HG03342 (cell line): ENCODE measurements around the gene CKAP4.

Experiments used
- ATAC-seq: cut with Tn5 transposase; IDR thresholded peaks from one replicate; pipeline ENCODE4 v1.9.1; 2021; ENCODE audit warnings: mild to moderate bottlenecking, moderate library complexity; ENCODE audit not compliant: unreplicated experiment

CKAP4 gene

DNA sequence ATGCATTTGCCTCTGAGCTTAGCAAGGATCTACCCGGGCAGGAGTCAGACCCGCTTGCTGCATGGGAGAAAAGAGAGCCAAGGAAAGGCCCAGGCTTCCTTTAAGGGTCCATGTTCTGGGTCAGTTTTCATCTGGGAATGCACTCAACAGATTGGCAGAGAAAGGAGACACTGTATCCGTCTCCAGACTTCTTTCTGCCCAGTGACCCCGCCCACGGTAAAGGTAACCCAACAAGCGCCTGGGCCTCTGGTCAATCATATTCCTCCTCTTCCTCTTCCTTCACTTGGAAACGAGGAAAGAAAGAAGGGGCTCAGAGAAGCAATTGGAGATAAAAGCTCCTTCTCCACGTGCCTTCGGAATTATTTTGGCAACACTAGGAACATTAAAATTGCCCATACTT is 27.6 kb upstream of the CKAP4 start:
- ATAC-seq: no peak

DNA sequence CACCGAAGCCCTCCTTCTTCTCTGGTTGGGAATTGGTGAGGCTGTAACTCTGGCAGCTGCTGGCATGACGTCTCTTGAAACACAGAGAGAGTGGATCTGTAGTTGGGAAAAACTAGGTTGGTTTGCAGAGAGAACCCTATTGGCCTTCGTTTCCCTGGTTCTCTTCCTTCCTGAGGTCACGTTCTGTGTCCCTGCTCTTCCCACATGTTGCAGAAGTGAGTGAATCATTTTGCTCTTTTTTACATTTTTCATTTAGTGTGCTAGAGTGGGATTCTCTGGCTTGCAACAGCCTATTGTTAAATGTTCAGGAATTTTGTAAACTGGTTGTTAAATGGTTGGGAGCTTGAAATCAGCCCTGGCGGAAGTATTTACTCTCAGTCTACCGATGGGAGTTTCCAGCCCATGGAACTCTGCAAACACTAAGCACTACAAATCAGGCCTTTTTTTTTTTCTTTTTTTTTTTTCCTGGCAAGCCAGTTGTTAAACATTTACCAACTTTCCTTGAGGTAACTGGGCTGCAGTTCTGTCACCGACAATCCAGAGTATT is 26.8 kb upstream of the CKAP4 start:
- no peak for ATAC-seq

DNA sequence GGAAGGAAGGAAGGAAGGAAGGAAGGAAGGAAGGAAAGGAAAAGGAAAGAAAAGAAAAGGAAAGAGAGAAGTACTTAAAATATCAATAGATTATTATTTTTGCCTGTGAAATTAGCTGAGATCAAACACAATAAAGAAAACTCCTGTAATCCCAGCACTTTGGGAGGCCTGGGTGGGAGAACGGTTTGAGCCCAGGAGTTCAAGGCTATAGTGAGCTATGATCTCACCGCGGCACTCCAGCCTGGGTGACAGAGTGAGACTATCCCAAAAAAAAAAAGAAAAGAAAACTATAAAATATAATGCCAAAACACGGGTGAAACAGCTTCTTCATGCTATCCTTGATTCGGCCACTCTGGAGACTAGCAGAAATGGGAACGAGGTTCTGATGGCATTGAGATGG is 26.2 kb upstream of the CKAP4 start:
- no peak for ATAC-seq

DNA sequence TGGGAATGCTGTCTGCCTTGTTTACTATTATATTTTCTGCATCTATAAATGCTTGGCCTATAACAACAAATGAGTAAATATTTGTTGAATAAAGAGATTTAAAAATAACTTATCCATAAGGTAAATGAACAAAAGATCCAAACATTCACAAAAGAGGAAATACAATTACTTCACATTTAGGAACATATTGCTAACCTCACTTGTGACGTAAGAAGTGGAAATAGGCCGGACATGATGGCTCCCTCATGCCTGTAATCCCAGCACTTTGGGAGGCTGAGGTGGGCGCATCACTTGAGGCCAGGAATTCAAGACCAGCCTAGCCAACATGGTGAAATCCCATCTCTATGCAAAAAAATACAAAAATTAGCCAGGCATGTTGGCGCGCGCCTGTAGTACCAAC is 25.7 kb upstream of the CKAP4 start:
- no peak for ATAC-seq

DNA sequence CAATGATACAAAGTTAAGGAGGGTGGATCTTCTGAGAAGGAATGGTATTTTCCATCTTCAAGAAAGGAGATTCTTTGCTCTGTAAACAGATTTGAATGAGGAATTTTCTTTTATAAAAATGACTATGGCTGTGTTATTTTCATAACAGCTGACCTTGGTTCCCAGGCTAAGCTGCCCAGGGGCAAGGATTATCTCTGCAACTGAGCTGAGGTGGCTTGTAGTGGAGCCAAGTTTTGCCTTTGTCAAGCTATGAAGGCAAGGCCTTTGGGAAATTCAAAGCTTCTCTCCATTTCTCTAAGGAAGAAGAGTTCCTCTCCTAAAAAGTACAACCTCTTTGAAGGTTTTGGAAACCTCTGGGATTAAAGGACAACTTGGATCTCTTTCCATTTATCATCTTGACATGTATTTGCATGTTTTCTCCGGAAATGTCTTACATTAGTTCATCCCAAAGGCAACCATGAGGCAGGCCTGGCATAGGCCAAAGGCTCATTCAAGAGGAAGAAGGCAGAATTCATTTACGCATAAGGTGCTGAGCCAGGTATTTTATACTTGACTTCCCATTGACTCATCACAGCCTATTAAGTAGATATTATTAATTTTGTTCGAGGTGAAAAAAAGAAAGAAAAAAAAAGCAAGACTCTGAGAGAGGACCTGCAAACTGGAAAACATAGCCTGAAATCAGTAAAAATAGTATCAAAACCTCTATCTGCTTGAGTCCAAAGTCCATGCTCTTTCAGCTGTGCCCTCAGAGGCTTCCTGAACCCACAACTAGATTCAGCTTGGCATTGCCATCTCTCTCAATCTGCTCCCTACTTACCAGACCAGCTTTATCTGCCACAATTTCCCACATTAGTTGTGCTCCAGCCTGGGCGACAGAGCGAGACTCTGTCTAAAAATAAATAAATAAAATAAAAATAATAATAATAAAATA is 24.0 kb upstream of the CKAP4 start:
- no peak for ATAC-seq

DNA sequence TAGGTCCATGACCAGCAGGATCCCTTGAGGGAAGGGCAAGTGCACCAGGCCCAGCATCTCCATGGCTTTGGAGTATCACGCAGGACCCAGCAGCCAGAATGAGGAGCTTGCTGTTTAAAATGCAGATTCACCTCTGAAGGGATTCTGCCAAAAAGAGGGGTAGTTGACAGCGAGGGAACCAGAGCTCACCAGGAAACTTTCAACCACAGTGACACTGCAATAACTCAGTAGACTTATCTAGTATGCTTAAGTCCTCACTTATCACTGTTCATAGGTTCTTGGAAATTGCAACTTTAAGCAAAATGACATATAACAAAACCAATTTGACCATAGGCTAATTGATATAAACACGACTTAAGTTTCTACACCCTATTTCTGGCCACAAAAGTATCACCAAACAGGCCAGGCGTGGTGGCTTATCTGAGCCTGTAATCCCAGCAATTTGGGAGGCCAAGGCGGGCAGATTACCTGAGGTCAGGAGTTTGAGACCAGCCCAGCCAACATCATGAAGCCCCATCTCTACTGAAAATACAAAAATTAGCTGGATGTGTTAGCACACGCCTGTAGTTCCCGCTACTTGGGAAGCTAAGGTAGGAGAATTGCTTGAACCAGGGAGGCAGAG is 21.4 kb upstream of the CKAP4 start:
- no peak for ATAC-seq

DNA sequence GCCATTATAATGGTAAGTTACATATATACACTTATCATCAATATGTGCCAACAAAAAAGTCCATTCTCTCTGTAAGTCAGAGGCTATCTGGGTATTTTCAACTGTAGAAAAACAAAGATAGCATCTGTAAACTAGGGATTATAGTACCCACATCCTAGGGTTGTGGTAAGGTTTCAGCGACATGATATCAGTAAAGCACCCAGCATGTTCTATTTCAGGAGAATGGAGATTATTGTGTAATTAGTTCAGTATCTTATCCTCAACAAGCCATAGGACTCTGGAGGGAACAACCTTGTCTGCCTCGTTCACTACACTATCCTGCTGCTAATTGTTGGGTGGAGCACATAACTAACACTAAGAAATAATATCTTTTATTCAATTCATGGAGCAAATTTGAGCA is 19.7 kb upstream of the CKAP4 start:
- no peak for ATAC-seq

DNA sequence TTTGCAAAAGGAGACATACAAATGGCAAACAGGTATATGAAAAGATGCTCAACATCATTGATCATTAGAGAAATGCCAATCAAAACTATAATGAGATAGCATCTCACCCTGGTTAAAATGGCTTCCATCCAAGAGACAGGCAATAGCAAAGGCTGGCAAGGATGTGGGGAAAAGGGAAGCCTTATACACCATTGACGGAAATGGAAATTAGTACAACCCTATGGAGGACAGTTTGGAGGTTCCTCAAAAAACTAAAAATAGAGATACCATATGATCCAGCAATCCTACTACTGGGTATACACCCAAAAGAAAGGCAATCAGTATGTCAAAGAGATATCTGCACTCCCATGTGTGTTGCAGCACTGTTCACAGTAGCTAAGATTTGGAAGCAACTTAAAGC is 17.3 kb upstream of the CKAP4 start:
- no peak for ATAC-seq

DNA sequence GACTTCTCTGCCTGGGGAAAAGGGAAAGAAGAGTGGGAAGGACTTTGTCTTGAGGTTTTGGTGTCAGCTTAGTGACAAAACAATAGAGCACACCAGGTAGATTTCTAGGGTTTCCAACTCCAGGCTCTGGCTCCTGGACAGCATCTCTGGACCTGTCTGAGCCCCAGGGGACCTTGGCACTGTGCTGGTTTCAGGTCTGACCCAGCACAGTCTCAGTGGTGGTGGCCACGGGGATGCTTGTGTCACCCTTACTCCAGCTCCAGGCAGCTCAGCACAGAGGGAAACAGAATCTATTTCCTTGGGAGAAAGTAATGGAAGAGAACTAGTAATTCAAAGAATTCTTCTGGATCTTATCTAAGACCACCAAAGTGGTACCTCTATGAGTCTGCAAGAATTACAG is 11.1 kb upstream of the CKAP4 start:
- ATAC-seq: no peak

DNA sequence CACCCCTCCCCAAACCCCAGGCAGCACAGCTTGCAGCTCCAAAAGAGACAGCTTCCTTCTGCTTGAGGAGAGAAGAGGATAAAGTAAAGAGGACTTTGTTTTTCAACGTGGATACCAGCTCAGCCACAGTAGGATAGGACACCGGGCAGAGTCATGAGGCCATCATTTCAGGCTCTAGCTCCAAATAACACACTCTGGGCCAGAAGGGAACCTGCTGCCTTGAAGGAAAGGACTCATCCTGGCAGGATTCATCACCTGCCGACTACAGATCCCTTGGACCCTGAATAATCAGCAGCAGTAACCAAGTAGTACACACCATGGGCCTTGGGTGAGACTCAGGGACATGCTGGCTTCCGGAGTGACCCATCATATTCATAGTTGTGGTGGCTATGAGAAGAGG is 10.4 kb upstream of the CKAP4 start:
- no peak for ATAC-seq

DNA sequence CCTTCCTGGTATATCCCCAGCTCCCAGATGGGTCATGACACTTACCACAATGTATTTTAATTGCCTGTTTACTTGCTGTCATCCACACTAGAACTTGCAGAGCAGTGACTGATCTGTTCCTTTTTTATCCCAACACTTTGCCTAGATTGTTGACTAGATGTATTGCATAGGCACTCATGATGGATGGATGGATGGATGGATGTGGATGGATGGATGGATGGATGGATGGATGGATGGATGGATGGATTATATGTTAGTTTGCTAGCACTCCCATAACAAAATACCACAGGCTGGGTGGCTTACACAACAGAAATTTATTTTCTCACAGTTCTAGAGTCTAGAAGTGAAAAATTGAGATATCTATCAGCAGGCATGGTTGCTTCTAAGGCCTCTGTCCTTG is 8.7 kb upstream of the CKAP4 start:
- no peak for ATAC-seq

DNA sequence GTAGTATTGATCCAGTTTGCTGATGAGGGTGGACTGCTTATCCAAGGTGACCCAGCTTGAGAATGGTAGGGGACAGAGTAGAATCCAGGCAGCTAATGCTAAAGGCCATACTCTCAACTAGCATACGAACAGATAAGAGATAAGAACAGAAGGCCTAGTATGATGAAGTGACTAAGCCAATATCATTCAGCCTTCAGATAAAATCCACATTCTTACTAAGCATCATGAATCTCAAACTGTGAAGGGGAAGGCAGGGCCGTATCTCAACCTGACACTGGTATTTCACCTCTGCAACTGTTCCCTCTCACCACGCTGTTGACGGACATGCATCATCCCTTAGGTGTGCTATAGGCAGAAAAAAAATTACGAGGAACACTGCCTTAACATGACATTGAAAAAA is 8.1 kb upstream of the CKAP4 start:
- ATAC-seq: no peak

DNA sequence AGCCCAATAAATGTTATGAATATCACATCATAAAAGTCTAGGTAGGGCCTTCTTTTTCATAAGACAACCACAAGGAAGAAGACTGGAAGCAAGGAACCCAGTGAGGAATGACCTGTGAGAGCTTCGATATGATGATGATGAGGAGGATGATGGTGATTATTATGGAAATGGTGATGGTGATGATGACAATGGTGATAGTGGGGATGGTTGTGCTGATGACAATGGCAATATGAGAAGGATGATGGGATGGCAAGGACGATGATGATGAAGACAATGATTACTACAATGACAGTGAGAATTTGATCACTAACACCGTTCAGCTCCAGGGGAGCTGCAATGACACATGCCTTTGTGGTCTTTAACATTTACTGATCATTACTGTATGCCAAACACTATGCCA is 7.7 kb upstream of the CKAP4 start:
- ATAC-seq: no peak

DNA sequence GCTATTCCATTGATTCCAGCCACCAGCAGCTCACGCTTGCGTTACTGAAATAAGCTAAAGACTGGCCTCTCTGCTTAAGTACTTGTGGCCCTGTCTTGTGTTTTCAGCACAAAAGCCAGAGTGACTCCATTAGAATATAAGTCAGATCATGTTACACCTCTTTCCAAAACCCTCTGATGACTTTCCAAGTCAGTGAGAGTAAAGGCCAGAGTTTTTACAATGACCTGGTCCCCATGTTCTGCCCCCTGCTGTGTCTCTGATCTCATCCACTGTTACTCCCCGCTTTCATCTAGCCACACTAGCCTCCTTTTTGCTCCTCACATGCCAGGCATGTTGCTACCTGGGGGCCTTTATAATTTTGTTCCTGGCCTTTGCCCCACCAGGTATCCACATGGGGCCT is 6.9 kb upstream of the CKAP4 start:
- ATAC-seq: no peak

DNA sequence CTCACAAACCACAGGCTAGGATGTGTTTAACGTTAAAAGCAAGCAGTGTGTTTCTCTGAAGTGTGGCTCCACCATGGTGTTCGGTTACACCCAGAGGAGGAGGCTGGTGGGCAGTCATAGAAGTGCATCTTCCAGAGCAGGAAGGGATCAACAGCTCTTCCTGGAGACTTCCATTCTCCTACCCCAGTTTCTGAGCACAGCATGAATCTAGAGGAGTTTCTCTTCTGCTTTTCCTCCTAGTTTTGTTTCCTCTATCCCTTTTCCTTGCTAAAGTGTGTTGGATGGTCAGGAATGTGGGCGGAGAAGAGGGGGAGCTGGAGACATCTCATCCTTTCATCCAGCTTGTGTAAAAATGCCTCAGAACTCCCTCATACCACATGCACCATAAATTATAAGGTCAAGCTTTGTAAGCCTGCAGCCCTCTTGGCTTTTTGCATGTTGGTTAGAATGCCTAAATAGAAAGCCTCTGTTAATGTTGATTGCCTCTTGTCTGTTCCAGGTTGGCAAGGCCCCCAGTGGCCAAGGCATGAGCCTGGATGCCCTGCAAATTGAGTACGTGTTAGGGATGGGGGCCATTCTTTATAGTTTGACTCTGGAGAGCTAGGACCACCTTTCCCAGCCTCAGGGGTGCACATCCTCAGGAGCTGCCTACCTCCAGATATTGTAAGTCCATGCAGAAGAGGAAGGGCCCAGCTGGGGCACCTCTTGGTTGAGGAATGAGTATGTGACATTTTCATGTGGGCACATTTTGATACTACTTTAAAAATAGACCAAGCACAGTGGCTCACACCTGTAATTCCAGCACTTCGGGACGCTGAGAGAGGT is 4.0 kb upstream of the CKAP4 start:
- no peak for ATAC-seq

DNA sequence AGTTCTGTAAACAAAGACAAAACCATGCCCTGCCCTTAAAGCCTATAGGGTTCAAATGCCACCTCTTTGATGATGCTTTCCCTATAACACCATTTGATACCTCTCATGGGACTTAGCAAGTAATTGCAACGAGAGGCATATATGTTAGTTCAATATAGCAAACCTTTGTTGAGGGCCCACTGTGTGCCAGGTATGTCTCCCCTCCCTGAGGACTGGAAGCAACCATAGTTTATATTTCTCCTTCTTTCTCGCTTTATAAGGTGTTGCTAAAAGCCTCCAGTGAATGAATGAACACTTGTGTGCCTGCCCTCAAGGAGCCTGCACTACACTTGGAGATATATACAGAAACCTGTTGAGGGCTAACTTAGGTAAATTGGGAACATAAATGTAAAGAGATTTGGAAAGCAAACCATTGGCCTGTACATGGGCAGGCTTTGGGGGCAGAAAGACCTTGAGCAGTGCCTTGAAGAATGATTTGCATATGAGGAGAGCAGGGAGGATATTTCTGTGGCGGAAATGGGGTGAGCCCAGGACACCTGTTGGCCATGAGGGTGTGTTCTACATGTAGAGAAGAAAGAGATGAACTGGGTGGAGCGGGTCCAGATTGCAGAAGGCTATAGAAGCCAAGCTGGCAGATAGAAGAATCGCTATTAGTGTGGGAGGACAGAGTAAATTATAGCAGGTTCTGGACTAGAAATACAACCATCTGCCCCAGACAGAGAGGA is 1.8 kb upstream of the CKAP4 start:
- ATAC-seq: peak; percentile 74

DNA sequence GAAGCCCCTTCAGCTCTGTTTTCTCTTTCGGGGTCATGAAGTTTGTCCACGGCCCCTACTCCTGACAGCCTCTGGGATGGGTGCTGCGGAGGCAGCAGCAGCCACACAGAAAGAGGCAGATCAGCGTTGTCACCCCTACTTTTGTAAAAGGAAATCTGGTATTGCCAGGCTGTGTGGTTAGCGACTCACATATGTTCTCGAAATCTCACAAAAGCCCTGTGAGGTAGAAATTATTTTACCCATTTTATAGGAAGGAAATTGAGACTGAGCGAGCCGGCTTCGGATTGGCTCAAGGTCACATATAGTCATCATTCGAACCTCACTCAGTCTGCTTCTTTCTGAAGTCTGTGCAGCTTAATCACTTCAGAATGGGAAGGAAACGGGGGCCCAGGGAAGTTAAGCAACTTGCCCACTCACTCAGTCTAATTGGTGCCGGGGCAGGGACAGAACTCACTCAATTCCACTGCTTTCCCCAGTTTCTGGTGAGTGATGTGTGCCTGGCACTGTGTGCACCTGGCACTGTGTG is 1.1 kb upstream of the CKAP4 start:
- no peak for ATAC-seq

DNA sequence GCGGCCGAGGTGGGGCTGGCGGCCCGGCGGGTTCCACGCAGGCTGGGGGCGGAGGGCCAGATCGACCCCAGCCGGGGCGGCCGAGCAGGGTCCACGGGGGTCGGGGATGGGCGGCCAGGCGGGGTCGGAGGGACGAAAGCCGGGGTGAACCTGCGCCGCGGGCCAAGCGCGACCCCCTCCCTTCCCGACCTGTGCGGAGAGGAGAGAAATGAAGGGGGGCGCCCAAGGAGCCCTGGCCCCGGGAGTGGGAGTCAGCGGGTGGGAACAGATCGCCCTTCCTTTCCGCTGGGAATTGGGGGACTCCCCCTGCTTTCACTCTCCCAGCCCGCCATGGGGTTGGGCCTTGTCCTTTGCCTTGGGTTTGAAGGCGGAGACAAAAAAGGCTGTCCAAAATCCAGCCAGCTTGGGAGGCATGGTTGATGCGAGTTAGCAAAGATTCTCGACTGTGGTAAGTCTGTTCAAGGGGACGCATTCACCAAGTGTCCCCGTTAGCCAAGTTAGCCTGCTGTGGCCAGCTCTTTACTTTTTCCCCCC is 559 bp upstream of the CKAP4 start:
- ATAC-seq: peak; percentile 5

DNA sequence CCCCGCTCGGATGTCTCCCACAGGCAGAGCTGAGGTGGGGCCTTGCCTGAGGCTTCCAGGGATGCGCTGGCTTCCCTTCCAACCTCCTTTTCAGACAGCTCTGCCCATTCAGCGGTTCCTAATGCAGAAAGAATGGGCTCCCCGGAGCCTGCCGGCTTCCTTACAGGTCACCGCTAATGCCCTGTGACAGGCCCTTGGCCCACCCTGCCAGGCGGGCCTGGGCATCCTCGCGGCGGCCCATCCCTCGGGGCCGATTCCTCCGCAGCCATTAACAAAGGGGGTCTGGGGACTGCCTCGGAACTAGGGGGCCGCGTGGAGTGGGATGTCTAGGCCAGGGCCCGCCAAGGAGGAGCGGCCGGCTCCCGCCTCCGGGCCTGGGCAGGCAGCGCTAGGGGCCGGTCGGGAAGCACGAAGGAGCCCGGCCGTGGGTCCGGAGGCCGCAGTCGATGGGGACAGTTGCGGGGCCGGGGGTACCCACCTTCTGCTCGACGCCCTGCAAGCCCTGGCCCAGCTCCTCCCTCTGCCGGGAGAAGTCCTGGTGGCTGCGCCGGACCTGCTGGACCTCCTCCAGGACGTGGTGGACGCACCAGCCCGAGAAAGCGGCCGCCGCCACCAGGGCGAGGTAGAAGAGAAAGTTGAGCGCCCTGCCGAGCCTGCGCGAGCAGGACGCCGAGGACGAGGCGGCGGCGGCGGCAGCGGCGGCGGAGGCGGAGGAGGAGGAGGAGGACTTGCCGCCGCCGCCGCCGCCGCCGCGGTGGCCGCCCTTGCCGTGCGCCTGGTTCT is 738 bp downstream of the CKAP4 start:
- ATAC-seq: peak; percentile 33
